Measurements from ENCODE around the gene KLK12.

Gene KLK12

GRCh38 chr19:51044327-51044726, 9.5 kb upstream of the KLK12 start:
- no peak for DNase-seq

- no peak for DNase-seq
These were observed 8.7 kb upstream of the KLK12 start for GRCh38 chr19:51043497-51043896.

- DNase-seq: no peak
These were observed 5.3 kb upstream of the KLK12 start for GRCh38 chr19:51040151-51040550.

- no peak for DNase-seq
These were observed 1.7 kb upstream of the KLK12 start for GRCh38 chr19:51036519-51036918.

- DNase-seq: no peak
These were observed 2.9 kb downstream of the KLK12 start for GRCh38 chr19:51031880-51032225.

GRCh38 chr19:51031220-51031879, 3.5 kb downstream of the KLK12 start:
- no peak for DNase-seq

GRCh38 chr19:51030631-51031030, 4.2 kb downstream of the KLK12 start:
- DNase-seq: no peak

- DNase-seq: no peak
These were observed 5.1 kb downstream of the KLK12 start for GRCh38 chr19:51029718-51030117.

- no peak for DNase-seq
These were observed 6.9 kb downstream of the KLK12 start for GRCh38 chr19:51027873-51028272.

- no peak for DNase-seq
These were observed 7.5 kb downstream of the KLK12 start for GRCh38 chr19:51027126-51027806.

GRCh38 chr19:51026554-51026831, 8.3 kb downstream of the KLK12 start, which contains the start of gene KLK11:
Gene KLK11, minus strand, starts transcription at chr19:51026616. Its CDS starts 985 bp downstream, at chr19:51025631.
- DNase-seq: no peak

- no peak for DNase-seq
These were observed 8.8 kb downstream of the KLK12 start for GRCh38 chr19:51025809-51026553.

GRCh38 chr19:51025401-51025800, 9.4 kb downstream of the KLK12 start:
- no peak for DNase-seq

GRCh38 chr19:51024924-51025323, 9.9 kb downstream of the KLK12 start:
- no peak for DNase-seq

- no peak for DNase-seq
These were observed 10.9 kb downstream of the KLK12 start for GRCh38 chr19:51023946-51024345.

GRCh38 chr19:51022526-51022925, 12.3 kb downstream of the KLK12 start:
- no peak for DNase-seq

GRCh38 chr19:51020988-51021651, 13.7 kb downstream of the KLK12 start:
- no peak for DNase-seq

- DNase-seq: no peak
These were observed 15.3 kb downstream of the KLK12 start, which contains the start of gene KLK10 for GRCh38 chr19:51019544-51019925. Gene KLK10, minus strand, starts transcription at chr19:51019709. Its CDS starts 579 bp downstream, at chr19:51019130.

- peak; percentile 29 for DNase-seq
These were observed 15.9 kb downstream of the KLK12 start for GRCh38 chr19:51018745-51019543.

- peak; percentile 83 for DNase-seq
These were observed 17.8 kb downstream of the KLK12 start for GRCh38 chr19:51016798-51017683.

GRCh38 chr19:51015691-51016267, 19.0 kb downstream of the KLK12 start:
- no peak for DNase-seq
